IMR-90 (cell line): Measurements from ENCODE around the gene ASCL5. TPM values are rescaled to one million over a fixed set of nuclear protein-coding genes. Genes with fewer than 3 reads are reported as not detected.

Experiments
- ATAC-seq: fragments of 200-7000 bp; cut with Tn5 transposase; 2 replicates; pipeline ENCODE4 v1.9.1; 2020; ENCODE audit warnings: low read depth, mild to moderate bottlenecking, moderate library complexity
- BruUV-seq: library from RNA; stranded (reverse); fragments of 400-500 nt; replicated peaks from 2 replicates; lab custom pipeline; 2021; lab: Mats Ljungman, UMichigan
- CTCF ChIA-PET: fragments of 300-600 bp; formaldehyde crosslinking; extraction: SDS; loops from one replicate; lab custom pipeline; 2021; ENCODE audit warnings: antibody characterized with exemption; lab: Yijun Ruan, JAX
- POLR2A ChIA-PET: fragments of 300-600 bp; sonication (Branson Sonifier 250); formaldehyde crosslinking; loops from one replicate; lab custom pipeline; 2022; ENCODE audit warnings: antibody characterized with exemption; ENCODE audit not compliant: unreplicated experiment; lab: Charles Lee
- DNase-seq: peaks from one replicate; pipeline ENCODE4 v3.0.0; 2013
- H2AFZ ChIP-seq: replicated peaks from 2 replicates; pipeline ENCODE3; 2013; ENCODE audit warnings: low read length, mild to moderate bottlenecking; ENCODE audit not compliant: poor library complexity
- H2AK5ac ChIP-seq: 2 replicates; pipeline ENCODE4 v1.6.1; 2013; ENCODE audit warnings: low read depth, low read length, inconsistent platforms
- H2AK9ac ChIP-seq: replicated peaks from 2 replicates; pipeline ENCODE3; 2013; ENCODE audit warnings: mild to moderate bottlenecking, low read depth, low read length, moderate library complexity; ENCODE audit not compliant: poor library complexity
- H2BK120ac ChIP-seq: 2 replicates; pipeline ENCODE4 v1.6.1; 2013; ENCODE audit warnings: low read depth, low read length, inconsistent platforms
- H2BK15ac ChIP-seq: 3 replicates; pipeline ENCODE4 v1.6.1; 2013; ENCODE audit warnings: low read depth, low read length, inconsistent platforms
- H2BK20ac ChIP-seq: 2 replicates; pipeline ENCODE4 v1.6.1; 2013; ENCODE audit warnings: low read depth, mild to moderate bottlenecking, inconsistent platforms, low read length, moderate library complexity
- H2BK5ac ChIP-seq: 2 replicates; pipeline ENCODE4 v1.6.1; 2013; ENCODE audit warnings: mild to moderate bottlenecking, low read depth, low read length, inconsistent platforms; ENCODE audit not compliant: poor library complexity, severe bottlenecking
- H3K14ac ChIP-seq: replicated peaks from 2 replicates; pipeline ENCODE4 v1.6.1; 2013; ENCODE audit warnings: low read depth, low read length, inconsistent platforms
- H3K18ac ChIP-seq: 2 replicates; pipeline ENCODE4 v1.6.1; 2013; ENCODE audit warnings: low read depth, low read length, control low read depth
- H3K23ac ChIP-seq: 2 replicates; pipeline ENCODE4 v1.6.1; 2013; ENCODE audit warnings: low read depth, low read length, inconsistent platforms
- H3K27ac ChIP-seq: 2 replicates; pipeline ENCODE4 v1.5.1; 2013; ENCODE audit warnings: mild to moderate bottlenecking, control low read depth, low read length; ENCODE audit not compliant: insufficient read depth
- H3K27me3 ChIP-seq: 2 replicates; pipeline ENCODE4 v1.6.1; 2013; ENCODE audit warnings: low read length; ENCODE audit not compliant: control insufficient read depth, insufficient read depth
- H3K36me3 ChIP-seq: 2 replicates; pipeline ENCODE4 v1.6.1; 2013; ENCODE audit warnings: low read length, mixed read lengths; ENCODE audit not compliant: control insufficient read depth, insufficient read depth
- H3K4ac ChIP-seq: 2 replicates; pipeline ENCODE4 v1.6.1; 2013; ENCODE audit warnings: low read depth, low read length, inconsistent platforms
- H3K4me1 ChIP-seq: 2 replicates; pipeline ENCODE4 v1.6.1; 2013; ENCODE audit warnings: low read length, mixed read lengths; ENCODE audit not compliant: control insufficient read depth, insufficient read depth
- H3K4me2 ChIP-seq: 2 replicates; pipeline ENCODE4 v1.6.1; 2013; ENCODE audit warnings: low read depth, mild to moderate bottlenecking, control low read depth, low read length, moderate library complexity
- H3K4me3 ChIP-seq: 2 replicates; pipeline ENCODE4 v1.5.1; 2013; ENCODE audit warnings: low read depth, mild to moderate bottlenecking, control low read depth, low read length, moderate library complexity; ENCODE audit not compliant: insufficient read depth
- H3K56ac ChIP-seq: 2 replicates; pipeline ENCODE4 v1.6.1; 2013; ENCODE audit warnings: low read length, inconsistent platforms; ENCODE audit not compliant: insufficient read depth; ENCODE audit errors: extremely low read depth
- H3K79me1 ChIP-seq, 2 experiments: 2 replicates each; pipeline ENCODE4 v1.6.1; 2013; ENCODE audit warnings: low read length in 2 of 2, inconsistent platforms in 1 of 2, low read depth in 1 of 2
- H3K9ac ChIP-seq: 2 replicates; pipeline ENCODE4 v1.6.1; 2013; ENCODE audit warnings: low read depth, low read length, control low read depth
- H3K9me1 ChIP-seq: 2 replicates; pipeline ENCODE4 v1.6.1; 2013; ENCODE audit warnings: low read length, inconsistent platforms; ENCODE audit not compliant: insufficient read depth
- H3K9me3 ChIP-seq: 2 replicates; pipeline ENCODE4 v1.6.1; 2013; ENCODE audit warnings: low read length; ENCODE audit not compliant: control insufficient read depth, insufficient read depth
- H4K20me1 ChIP-seq: 2 replicates; pipeline ENCODE4 v1.6.1; 2013; ENCODE audit warnings: low read length, inconsistent platforms; ENCODE audit not compliant: insufficient read depth
- H4K5ac ChIP-seq: 2 replicates; pipeline ENCODE4 v1.6.1; 2013; ENCODE audit warnings: mild to moderate bottlenecking, low read depth, low read length, control low read depth
- H4K8ac ChIP-seq, 2 experiments: 2 replicates each; pipeline ENCODE4 v1.6.1; 2013; ENCODE audit warnings: low read depth in 2 of 2, low read length in 2 of 2, control low read depth in 1 of 2, inconsistent platforms in 1 of 2
- H4K91ac ChIP-seq: 2 replicates; pipeline ENCODE4 v1.6.1; 2013; ENCODE audit warnings: low read depth, low read length, inconsistent platforms; ENCODE audit not compliant: insufficient read depth
- BHLHE40 ChIP-seq: fragments of 150-350 bp; IDR thresholded peaks from 2 replicates; pipeline ENCODE4 v1.6.1; 2016; ENCODE audit warnings: mild to moderate bottlenecking, low read depth, low read length
- FOS ChIP-seq: fragments of 150-350 bp; IDR thresholded peaks from 2 replicates; pipeline ENCODE4 v1.6.1; 2016; ENCODE audit warnings: low read depth, low read length
- POLR2A ChIP-seq: IDR thresholded peaks from 2 replicates; pipeline ENCODE4 v1.6.1; 2012; ENCODE audit warnings: mild to moderate bottlenecking, low read depth, low read length
- RCOR1 ChIP-seq: IDR thresholded peaks from 2 replicates; pipeline ENCODE4 v1.6.1; 2012; ENCODE audit warnings: mild to moderate bottlenecking, low read length, improper control_type of control experiment; ENCODE audit not compliant: insufficient replicate concordance
- WGBS, 2 experiments: methylation state at CpG; one replicate each; pipeline versions ENCODE4 v1.1.5 to v1.1.7; 2013; ENCODE audit warnings: missing lambda C conversion rate in 2 of 2; ENCODE audit not compliant: insufficient read length in 1 of 2; ENCODE audit errors: extremely low coverage in 2 of 2; 5-methylcytosine and 5-hydroxymethylcytosine counted together
- dilution Hi-C: fragments of 300-500 bp; cut with HindIII; formaldehyde crosslinking; loops from one replicate; pipeline ENCODE4 v1.14.3; 2018; ENCODE audit warnings: low sequenced_read_pairs; ENCODE audit not compliant: unreplicated experiment
- in situ Hi-C: fragments of 300-500 bp; cut with MboI; formaldehyde crosslinking; loops from 3 replicates; pipeline ENCODE4 v1.14.3; 2019; ENCODE audit warnings: low sequenced_read_pairs, inconsistent platforms, mixed read lengths
- intact Hi-C: fragments of 100-400 bp; cut with micrococcal nuclease; formaldehyde crosslinking; loops from 2 replicates; pipeline ENCODE4 v1.10.0; 2022
- polyA plus RNA-seq, 3 experiments: library from polyadenylated mRNA; depleted of rRNA; stranded (reverse); fragments of >200 nt; gene quantifications; 2 replicates each; pipeline ENCODE4 v1.2.3, GENCODE V29; 2012; ENCODE audit warnings: low replicate concordance in 1 of 3
- total RNA-seq: library from RNA; depleted of rRNA; stranded (reverse); fragments of >200 nt; gene quantifications from 2 replicates; pipeline ENCODE4 v1.2.3, GENCODE V29; 2012

Gene ASCL5
- total and polyA plus RNA-seq, 2 of the 4 experiments (the other 2 are of a cell fraction), result not detected

GRCh38 chr1:201074018-201074417 is 53.0 kb downstream of the ASCL5 start:
- H2BK5ac ChIP-seq, result no peak overlapping the region
- no peak overlapping the region for H2BK120ac ChIP-seq
- CTCF ChIA-PET, result no interaction called here
- no peaks in the 10 kb centered on the region for H3K9me1 ChIP-seq
- no peak overlapping the region for H3K4me3 ChIP-seq
- no peak overlapping the region for H2BK20ac ChIP-seq
- H3K14ac ChIP-seq, result no peak overlapping the region
- intact Hi-C loops, result no loop called here
- ATAC-seq (no peak), DNase-seq (no peak)
- H3K23ac ChIP-seq, result no peak overlapping the region
- H4K20me1 ChIP-seq, result no peaks in the 10 kb centered on the region
- H2AK5ac ChIP-seq, result no peak overlapping the region
- H3K9ac ChIP-seq, result no peak overlapping the region
- H3K4me1 ChIP-seq, result no peaks in the 10 kb centered on the region
- no peak overlapping the region for H3K18ac ChIP-seq
- no peak overlapping the region for H3K4me2 ChIP-seq
- no peak overlapping the region for H4K5ac ChIP-seq
- no peak overlapping the region for H3K4ac ChIP-seq
- no peak overlapping the region for H2AFZ ChIP-seq
- TF ChIP-seq BHLHE40 (no peak), RCOR1 (no peak), POLR2A (no peak), FOS (no peak)
- no peak overlapping the region for H4K91ac ChIP-seq
- no peak overlapping the region for H4K8ac ChIP-seq
- H2AK9ac ChIP-seq, result no peak overlapping the region
- POLR2A ChIA-PET, result no interaction called here
- no peak overlapping the region for H3K27ac ChIP-seq
- H3K27me3 ChIP-seq, result peaks cover 82% of the 10 kb centered on the region
- no peak overlapping the region for H3K56ac ChIP-seq
- no peaks in the 10 kb centered on the region for H3K79me1 ChIP-seq
- dilution Hi-C loops, result no loop called here
- no peaks in the 10 kb centered on the region for H3K36me3 ChIP-seq
- no CpG with 5 or more reads among the region's 5 CpGs for WGBS, 2 experiments
- H2BK15ac ChIP-seq, result no peak overlapping the region
- no TSS peak for BruUV-seq
- in situ Hi-C loops, result no loop called here
- no peaks in the 10 kb centered on the region for H3K9me3 ChIP-seq
